Measurements from ENCODE around the gene NDUFAF7. TPM values are rescaled to one million over a fixed set of nuclear protein-coding genes. Genes with fewer than 3 reads are reported as not detected.

The NDUFAF7 gene
- total RNA-seq, 4 donors from 2014 or later, result 7.5 to 16.1 (median 12.7) TPM

GRCh38 chr2:37268111-37268510, 36.7 kb downstream of the NDUFAF7 start:
- DNase-seq (ENCODE audit: low spot score in 2 of 2), result no peak
- H3K4me3 ChIP-seq (ENCODE audit: low read depth, poor library complexity, severe bottlenecking), result no peak overlapping the region
- 87% methylated on average over 4 of the region's 4 CpGs for WGBS, 2 donors
- TF ChIP-seq POLR2A (IDR thresholded peaks at IDR 0.05) (no peak), CTCF (IDR thresholded peaks at IDR 0.05) (no peak)
- intact Hi-C loops (cut with DNase I; ENCODE audit: low total_unique reads), result no loop called here

- DNase-seq (ENCODE audit: low spot score in 2 of 2), result no peak
- 85 to 88% methylated on average over 7 of the region's 7 CpGs for WGBS, 2 donors
- H3K4me3 ChIP-seq (ENCODE audit: low read depth, poor library complexity, severe bottlenecking), result no peak overlapping the region
- intact Hi-C loops (cut with DNase I; ENCODE audit: low total_unique reads), result no loop called here
- TF ChIP-seq POLR2A (IDR thresholded peaks at IDR 0.05), result no peak
- TF ChIP-seq CTCF (IDR thresholded peaks at IDR 0.05), result no peak
Measured at GRCh38 chr2:37271376-37272067, 40.1 kb downstream of the NDUFAF7 start.

GRCh38 chr2:37274359-37274965, 43.0 kb downstream of the NDUFAF7 start:
- TF ChIP-seq POLR2A (IDR thresholded peaks at IDR 0.05), result no peak
- TF ChIP-seq CTCF (IDR thresholded peaks at IDR 0.05), result no peak
- intact Hi-C loops (cut with DNase I; ENCODE audit: low total_unique reads), result no loop called here
- no peak for DNase-seq (ENCODE audit: low spot score in 2 of 2)
- WGBS, 2 donors, result 77 to 86% methylated on average over 6 of the region's 6 CpGs
- no peak overlapping the region for H3K4me3 ChIP-seq (ENCODE audit: low read depth, poor library complexity, severe bottlenecking)

- TF ChIP-seq POLR2A (IDR thresholded peaks at IDR 0.05), result no peak
- TF ChIP-seq CTCF (IDR thresholded peaks at IDR 0.05), result no peak
- no peak for DNase-seq (ENCODE audit: low spot score in 2 of 2)
- WGBS, 2 donors, result 74 to 79% methylated on average over 2 of the region's 2 CpGs
- no peak overlapping the region for H3K4me3 ChIP-seq (ENCODE audit: low read depth, poor library complexity, severe bottlenecking)
- intact Hi-C loops (cut with DNase I; ENCODE audit: low total_unique reads), result no loop called here
Measured at GRCh38 chr2:37276291-37276690, 44.8 kb downstream of the NDUFAF7 start.

- no peak for DNase-seq (ENCODE audit: low spot score in 2 of 2)
- H3K4me3 ChIP-seq (ENCODE audit: low read depth, poor library complexity, severe bottlenecking), result no peak overlapping the region
- no peak for TF ChIP-seq CTCF (IDR thresholded peaks at IDR 0.05)
- no peak for TF ChIP-seq POLR2A (IDR thresholded peaks at IDR 0.05)
- intact Hi-C loops (cut with DNase I; ENCODE audit: low total_unique reads), result no loop called here
- WGBS, 2 donors, result 100% methylated on average over 1 of the region's 1 CpG
Measured at GRCh38 chr2:37281916-37282315, 50.5 kb downstream of the NDUFAF7 start.
